HG02938 (cell line): Measurements from ENCODE around the gene CFH.
"Not testable (repeated sequence)": the region's sequence is repeated elsewhere in the genome, so short reads cannot be mapped to it uniquely, and the experiment has no call there.

Source experiments
- ATAC-seq: cut with Tn5 transposase; IDR thresholded peaks from one replicate; pipeline ENCODE4 v1.9.1; 2021; ENCODE audit warnings: mild to moderate bottlenecking, moderate library complexity; ENCODE audit not compliant: unreplicated experiment

The CFH gene

DNA sequence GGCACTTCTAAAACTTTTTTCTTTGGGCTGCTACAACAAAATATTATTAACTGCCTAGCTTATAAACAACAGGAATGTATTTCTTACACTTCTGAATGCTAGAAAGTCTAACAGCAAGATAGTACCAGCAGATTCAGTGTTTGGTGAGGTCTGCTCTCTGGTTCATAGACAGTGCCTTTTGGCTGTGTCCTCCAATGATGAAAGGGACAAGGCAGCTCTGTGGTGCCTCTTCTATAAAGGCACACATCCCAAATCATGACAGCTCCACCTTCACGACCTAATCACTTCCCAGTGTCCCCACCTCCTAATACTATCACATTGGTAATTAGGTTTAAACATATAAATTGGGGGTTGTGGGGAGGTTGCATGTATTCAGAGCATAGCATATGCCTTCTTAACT, 9.5 kb downstream of the CFH start:
- no peak for ATAC-seq

DNA sequence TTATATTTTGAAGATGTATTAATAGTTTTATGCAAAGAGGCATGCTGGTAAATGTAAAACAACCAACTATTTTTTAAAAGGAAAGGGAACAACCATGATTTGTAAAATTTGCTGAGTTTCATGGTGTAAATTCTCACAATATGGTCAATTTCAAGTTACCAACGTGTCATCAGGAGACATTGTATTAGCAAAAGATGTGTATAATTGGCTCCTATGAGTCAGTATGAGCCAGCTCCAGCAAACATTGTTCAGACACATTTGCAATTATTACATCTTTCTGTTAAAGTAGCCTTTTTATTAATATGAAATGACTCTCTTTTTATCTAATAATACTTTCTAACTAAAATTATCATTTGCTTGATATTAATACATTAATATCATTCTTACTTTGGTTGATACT, 15.3 kb downstream of the CFH start:
- no peak for ATAC-seq

DNA sequence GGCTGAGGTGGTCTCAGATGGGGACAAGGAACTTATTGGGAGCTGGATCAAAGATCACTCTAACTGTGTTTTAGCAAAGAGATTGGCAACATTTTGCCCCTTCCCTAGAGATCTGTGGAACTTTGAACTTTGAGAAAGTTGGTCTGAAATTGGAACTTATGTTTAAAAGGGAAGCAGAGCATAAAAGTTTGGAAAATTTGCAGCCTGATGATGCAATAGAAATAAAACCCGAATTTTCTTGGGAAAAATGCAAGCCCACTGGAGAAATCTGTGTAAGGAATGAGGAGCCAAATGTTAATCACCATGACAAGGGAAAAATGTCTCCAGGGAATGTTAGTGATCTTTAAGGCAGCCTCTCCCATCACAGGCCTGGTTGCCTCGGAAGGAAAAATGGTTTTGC, 17.2 kb downstream of the CFH start:
- ATAC-seq = no peak

DNA sequence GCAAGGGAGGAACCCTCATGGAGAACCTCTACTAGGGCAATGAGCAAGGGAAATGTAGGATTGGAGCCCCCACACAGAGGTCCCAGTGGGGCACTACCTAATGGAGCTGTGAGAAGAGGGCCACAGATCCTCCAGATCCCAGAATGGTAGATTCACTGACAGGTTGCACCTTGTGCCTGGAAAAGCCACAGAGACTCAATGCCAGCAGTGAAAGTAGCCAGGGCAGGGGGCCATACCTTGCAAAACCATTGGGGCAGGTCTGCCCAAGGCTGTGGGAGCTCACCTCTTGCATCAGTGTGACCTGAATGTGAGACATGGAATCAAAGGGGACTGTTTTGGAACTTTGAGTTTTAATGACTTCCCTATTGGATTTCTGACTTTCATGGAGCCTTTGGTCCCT, 17.9 kb downstream of the CFH start:
- ATAC-seq = no peak

DNA sequence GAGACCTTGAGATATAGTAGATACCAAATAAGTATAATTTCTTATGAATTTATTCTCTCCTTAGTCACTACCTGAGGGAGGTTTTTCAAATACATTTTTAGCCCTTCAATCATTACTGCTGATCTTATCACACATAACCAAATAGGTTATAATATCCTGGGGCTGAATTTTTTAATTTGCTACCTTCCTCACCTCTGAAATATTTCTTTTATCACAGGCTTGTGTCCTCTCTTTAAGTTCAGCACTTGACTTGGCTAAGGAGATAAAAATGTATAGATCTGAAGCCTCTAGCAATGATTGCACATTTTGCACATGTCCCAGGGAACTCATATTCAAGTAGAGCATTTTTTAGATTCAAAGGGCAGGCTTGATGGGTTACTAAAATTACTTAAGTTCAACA, 23.1 kb downstream of the CFH start:
- ATAC-seq = no peak

DNA sequence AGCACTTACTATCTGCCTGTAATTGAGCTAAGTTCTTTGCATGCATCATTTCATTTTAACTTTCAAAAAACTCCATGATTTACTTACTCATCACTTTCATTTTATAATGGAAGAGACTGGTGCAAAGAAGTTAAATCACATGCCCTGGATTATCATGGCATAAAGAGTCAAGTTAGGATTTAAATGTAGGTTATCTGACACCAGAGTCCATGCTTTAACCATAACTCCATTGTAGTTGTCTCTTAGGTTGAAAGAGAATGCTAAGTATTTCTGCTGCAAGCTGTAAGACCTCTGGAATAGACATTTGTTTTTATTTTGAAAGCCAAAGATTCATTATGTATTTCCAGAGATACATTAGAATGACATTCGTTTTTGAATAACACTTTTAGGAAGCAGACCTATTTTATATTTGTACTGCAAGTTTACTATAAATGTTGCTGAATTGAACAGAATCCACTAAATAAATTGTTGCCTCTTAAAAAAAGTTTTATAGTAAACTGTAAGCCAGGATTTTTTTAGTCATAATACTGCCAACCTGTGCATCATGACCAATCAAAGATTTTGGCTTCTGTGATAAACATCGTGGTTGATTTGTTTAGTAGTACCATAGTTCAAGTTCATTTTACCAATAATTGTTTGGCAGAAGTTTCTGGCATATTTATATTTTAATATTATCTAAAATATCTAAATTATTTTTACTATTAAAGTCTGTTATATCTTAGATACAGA, 26.1 kb downstream of the CFH start:
- ATAC-seq = no peak

DNA sequence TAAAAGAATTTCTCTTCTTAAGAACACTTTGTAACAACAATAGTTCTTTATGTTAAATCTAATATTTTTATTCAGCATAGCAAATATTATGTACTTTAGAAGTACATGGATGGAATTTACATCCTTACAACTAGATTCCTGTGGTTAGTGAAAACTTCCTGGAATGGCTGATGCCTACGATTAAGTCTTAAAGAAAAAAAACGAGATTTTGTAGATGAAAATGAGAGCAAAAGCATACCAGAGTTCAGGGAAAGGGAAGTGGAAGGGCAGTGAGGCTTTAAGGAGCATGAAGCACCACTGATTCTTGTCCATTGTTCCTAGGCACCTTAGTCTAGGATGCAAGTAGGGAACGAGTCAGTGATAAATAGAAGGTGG, 26.7 kb downstream of the CFH start:
- no peak for ATAC-seq

DNA sequence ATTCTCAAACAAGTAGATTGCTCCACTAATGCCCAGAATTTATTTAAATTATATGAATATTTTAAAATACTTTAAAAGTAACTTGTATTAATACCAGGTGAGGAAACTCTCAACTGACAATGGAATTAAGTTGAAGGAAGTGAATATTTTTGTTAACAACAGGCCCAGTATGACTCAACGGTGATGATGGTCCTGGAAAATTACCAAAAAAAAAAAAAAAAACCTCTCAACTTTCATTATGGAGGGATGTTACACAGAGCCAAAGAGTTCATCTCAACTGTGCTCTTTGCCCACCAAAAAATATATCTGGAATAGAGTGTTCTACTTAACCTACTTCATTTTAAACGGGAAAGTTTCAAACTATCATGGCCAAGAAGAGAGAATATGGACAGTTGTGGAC, 28.3 kb downstream of the CFH start:
- no peak for ATAC-seq

DNA sequence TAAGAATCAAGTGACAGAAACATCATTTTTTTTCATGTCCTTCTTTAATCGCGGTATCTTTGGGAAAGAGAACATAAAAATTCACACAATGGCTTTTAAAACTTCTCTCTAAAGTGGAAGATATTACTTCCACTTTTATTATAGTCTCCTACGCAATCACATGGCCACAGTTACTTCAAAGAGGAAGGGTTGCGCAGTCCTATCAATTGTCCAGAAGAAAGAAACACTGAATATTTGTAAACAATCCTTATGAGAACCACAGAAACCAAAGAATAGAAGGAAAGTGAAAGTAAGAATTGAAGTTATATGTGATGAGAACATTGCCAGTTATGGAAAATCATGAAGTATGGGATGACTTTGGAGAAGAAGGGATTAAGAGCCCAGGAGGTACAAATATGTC, 32.6 kb downstream of the CFH start:
- no peak for ATAC-seq

DNA sequence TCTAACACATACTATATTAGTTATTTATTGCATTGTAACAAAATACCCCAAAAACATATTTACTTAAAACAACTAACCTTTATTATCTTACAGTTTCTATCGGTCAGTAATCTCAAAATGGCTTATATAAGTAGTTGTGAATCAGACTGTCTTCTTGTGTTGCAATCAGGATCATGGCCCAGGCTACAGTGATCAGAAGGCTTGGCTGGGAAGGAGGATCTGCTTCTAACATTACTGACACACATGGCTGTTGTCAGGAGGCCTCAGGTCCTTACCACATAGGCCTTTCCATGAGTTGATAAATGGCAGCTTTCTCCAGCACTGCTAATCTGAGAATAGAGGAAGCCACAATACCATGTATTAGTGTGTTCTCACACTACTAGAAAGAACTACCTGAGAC, 33.7 kb downstream of the CFH start:
- ATAC-seq = no peak

DNA sequence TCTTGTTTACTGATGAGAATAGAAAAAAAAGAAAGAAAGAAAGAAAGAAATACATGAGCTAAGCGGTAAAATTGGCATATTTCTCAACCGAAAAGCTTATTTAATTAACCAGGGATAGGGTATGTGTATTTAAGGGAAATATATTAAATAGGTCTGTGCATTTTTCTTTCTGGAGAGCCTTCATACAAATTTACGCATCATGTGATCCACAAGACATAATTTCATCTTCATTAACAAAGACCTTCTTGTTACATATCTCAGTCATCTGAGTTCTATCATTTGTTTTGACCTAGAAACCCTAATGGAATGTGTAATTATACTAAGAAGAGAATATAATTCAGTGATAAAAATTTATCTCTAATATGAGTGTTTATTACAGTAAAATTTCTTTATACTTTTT, 37.2 kb downstream of the CFH start:
- no peak for ATAC-seq

DNA sequence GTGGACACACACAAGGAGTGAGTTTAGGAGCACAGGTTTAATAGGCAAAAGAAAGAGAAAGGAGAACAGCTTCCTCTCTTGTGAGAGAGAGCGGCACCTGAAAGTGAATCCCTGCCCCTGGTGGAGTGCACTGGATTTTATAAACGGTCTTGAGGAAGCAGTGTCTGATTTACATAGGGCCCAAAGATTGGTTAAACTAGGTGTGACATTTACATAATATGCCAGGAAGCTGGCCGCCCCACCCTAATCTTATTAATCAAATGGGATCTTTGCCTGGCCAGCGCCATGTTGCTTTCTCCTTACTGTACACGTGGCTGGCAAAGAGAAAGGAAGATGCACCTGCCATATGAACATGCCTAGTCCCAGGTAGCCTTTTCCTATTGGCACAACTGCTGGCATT, 38.7 kb downstream of the CFH start:
- no peak for ATAC-seq

DNA sequence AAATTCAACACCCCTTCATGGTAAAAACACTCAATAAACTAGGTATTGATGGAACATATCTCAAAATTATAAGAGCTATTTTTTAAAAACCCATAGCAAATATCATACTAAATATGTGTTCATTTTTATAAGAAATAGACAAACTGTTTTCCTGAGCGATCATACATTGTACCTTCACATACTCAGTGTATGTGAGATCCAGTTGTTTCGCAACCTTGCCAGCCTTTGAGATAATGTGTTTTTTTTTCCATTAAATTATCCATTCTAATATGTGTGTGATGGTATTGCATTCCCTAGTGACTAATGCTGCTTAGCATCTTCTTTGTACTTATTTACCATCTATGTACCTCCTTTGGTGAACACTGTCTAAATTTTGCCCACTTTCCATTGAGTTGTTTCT, 47.1 kb downstream of the CFH start:
- no peak for ATAC-seq

DNA sequence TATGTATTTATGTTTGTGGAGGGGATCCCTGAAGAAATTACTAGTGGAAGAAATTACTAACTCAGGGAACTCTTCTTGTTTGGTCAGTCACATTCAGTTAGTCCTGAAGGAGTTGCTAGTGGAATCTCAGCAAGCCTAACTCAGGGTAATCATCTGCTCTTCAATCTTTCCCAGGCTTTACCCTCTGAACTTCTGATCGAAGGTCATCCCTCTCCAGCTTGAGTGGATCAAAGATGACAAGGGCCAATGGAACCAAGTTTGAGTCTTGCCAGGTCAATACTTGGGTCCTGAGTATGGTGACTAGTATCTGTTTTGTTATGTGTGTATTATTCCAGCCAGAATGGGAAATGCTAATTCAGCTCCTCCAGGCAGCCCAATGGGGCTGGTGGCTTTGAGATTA, 49.3 kb downstream of the CFH start:
- no peak for ATAC-seq

DNA sequence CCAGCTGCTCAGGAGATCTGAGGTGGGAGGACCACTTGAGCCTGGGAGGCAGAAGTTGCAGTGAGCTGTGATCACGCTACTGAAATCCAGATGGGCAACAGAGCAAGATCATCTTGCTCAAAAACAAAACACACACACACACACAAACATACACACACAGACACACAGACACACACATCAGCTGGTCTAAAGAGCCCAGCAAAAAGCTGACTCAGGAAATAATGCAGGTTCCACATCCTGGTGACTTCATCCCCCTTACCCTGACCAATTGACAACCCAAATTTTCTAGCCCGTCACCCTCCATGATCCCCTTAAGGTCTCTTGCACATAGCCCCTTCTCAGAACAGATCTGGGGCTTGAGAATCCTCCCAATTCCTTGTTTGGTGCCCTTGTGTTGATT, 58.0 kb downstream of the CFH start:
- ATAC-seq = not testable (repeated sequence)

DNA sequence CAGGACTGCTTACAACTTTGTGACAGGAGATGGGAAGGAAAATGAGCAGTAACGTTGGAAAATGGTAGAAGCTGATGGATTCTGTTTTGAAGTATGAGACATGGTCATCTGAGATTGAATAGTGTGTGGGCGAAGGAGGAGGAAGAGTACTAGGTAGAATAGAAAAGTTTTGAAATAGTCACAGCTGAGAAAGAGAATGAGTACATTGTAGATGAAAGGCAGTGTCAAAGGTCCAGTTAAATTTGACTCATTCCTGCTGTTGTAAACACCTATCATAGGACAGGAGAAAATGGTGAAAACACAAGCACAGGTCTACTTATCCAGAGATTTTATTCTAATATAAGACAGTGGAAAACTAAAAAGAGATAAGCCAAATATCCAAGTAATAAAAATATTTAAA, 66.0 kb downstream of the CFH start:
- no peak for ATAC-seq

DNA sequence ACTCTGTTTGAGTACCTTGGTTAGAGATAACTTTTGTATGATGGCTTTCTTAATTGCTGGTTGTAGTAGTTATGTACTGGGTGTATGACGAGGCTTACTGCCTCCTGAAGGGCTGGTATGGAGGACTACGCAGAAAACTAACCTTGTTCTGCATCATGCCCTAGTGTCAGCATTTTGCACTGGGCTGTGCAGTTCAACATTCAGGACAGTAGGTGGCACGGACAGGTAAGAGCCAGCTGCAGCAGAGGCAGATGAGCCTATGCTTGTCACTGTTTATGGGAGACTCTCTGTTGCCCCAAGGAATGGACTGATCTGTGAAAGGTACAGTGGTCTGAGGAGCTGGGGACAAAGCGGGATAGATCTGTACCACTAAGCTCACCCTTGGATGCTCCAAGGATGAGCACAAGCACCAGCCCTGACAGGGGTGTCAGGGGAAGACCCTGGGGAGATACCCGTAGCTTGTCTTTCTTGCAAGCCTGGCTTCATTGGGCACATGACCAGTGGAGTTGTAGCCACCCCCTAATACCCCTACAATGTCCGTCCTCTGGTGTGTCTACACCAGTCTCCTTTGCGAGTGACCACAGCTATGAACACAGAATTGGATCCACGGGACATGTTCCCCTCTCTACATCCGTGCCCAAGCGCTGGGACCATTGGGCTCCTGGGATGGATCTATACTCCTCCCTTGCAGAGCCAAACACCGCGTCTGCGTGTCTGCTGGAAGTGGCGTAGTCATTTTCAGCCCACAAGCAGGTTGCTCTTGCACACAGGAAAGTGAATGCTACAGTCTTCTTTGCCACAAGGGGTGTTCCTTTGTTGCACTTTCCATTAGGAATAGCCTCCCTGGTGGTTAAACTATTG, 71.7 kb downstream of the CFH start:
- peak; percentile 98 for ATAC-seq

DNA sequence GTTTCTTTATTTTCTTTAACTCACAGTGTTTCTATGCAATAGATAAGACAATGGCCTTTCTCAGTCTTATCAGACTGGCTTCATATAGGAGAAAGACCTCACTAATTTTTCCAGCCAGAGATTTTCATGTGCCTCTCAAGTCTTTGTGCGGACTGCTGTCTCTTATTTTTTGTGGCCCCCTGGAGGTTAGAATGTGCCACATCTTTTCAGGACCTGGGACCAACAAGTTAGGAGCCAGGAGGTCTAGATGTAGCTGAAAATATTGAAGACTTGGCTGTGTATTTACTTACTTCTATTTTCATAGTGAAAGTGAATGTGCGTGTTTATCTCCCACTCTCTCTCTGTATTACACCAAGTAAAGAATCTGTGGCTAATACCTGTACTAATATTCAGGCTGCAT, 80.7 kb downstream of the CFH start:
- ATAC-seq = no peak

DNA sequence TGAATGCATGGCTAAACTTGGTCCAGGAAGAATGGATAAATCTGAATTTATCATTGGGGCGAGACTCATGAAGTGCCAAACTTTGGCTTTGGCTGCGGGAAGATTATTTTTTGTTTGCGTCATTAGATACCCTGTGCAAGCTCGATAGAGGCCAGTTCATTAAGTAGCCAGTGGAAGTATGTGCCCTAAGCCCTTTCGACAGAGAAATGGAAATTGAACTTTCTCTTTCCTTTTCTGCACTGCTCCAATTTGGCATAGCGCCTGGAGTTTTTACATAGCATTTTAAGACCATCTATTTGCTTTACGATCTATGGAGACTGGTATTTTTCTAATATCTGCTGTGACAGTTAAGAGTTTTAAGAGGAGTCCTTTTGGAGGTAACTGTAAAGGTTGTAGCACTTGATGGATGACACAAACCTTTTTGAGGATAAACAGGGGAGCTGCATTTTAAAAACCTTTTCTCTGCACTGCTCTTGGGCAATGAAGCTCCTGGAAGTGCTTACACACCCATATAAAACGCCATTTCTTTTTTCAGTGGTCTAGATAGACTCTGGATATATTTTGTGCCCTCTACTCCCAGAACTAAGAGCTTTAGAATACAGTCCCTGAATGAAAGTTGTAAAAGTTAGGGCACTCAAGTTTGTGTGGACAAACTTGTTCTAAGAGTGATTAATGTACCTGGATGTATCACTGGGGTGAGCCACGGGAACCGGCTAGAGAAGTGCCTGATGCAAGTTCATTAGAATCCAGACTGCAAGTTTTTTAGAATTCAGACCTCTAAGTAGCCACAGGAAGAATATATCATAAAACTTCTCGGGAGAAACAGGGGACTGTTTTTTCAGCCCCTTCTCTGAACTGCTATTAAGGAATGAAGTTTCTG, 81.5 kb downstream of the CFH start:
- no peak for ATAC-seq

DNA sequence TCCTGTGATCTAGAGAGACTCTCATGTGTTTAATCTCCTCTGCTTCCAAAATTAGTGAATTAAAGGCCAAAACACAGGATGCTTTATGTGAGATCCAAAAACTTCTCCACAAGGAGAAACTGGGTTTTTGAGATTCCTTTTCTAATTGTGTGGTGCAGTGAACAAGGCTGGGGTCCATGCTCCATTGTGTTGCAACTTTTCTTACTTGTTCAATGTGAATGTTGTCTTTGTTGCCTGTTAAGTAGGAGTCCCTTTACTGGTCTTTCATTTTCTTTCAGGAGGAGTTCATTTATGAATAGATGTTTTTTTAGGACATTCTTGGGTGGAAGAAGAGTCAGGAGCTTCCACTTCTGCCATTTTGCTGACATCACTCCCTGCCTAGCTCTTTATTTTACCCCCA, 82.2 kb downstream of the CFH start:
- no peak for ATAC-seq

DNA sequence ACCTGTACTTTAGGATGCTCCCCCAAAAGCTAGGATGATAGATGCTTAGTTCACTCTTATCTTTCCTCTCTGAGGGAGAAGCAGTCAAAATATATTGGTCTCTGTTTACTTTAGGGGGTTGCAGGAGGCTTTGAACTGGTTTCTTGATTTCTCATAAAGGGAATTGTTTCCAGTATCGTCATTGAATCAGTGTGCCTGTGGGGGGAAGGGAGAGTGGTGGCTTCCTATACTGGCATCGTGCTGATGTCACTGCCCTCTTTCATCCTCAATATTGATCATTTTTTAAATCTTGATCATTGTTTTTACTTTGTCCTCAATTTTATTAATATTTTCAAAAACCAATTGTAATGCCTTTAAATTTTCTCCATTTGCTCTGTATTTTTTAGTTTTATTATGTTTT, 82.6 kb downstream of the CFH start:
- no peak for ATAC-seq

DNA sequence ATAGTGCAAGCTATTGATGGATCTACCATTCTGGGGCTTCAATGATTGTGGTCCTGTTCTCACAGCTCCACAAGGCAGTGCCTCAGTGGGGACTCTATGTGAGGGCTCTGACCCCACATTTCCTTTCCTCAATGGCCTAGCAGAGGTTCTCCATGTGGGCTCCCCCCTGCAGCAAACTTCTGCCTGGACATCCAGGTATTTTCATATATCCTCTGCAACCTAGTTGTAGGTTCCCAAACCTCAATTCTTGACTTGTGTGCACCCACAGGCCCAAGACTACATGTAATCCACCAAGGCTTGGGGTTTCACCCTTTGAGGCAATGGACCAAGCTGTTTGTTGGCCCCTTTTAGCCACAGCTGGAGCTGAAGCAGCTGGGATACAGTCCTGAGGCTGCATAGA, 86.9 kb downstream of the CFH start:
- ATAC-seq = no peak
